ENCODE data around the gene TDRD9. TPM values are rescaled to one million over a fixed set of nuclear protein-coding genes. Genes with fewer than 3 reads are reported as not detected.

TDRD9 gene
- total RNA-seq, 6 experiments from 2014 or later: 0.31 to 0.86 (median 0.43) TPM; not detected in 1

GRCh38 chr14:103889313-103890051 is 38.8 kb upstream of the TDRD9 start:
- H3K9me3 ChIP-seq: no peaks in the 10 kb centered on the region
- ATAC-seq (peak; percentile 36 to 69 (median 56)), DNase-seq (peak; percentile 81 to 83 (median 83))
- H3K27ac ChIP-seq: peak overlapping the region; percentile 49 to 72 (median 54)
- intact Hi-C loops (cut with DNase I): no loop called here
- H3K36me3 ChIP-seq: no peaks in the 10 kb centered on the region
- peaks cover 4 to 59% (median 34%) of the 10 kb centered on the region in 4 donors for H3K4me1 ChIP-seq
- no peak overlapping the region for H3K4me3 ChIP-seq
- TF ChIP-seq POLR2A (IDR thresholded peaks at IDR 0.05): no peak
- TF ChIP-seq CTCF (IDR thresholded peaks at IDR 0.05): no peak
- no peaks in the 10 kb centered on the region for H3K27me3 ChIP-seq
- WGBS (ENCODE audit: insufficient coverage, low coverage, low lambda C conversion rate, missing lambda C conversion rate): 17% methylated on average over 10 of the region's 31 CpGs

- TF ChIP-seq CTCF (IDR thresholded peaks at IDR 0.05) (no peak), POLR2A (IDR thresholded peaks at IDR 0.05) (no peak)
- no peaks in the 10 kb centered on the region for H3K27me3 ChIP-seq
- no peak for ATAC-seq
- no peak for DNase-seq
- intact Hi-C loops (cut with DNase I): no loop called here
- WGBS (ENCODE audit: insufficient coverage, low coverage, low lambda C conversion rate, missing lambda C conversion rate): no CpG with 5 or more reads among the region's 10 CpGs
- H3K4me3 ChIP-seq: no peak overlapping the region
- peaks cover 4 to 65% (median 37%) of the 10 kb centered on the region in 4 donors for H3K4me1 ChIP-seq
- H3K9me3 ChIP-seq: no peaks in the 10 kb centered on the region
- H3K36me3 ChIP-seq: no peaks in the 10 kb centered on the region
- H3K27ac ChIP-seq: peak overlapping the region; percentile 16 to 72 (median 49)
These were observed 38.2 kb upstream of the TDRD9 start for GRCh38 chr14:103890052-103890371.

- Histone ChIP-seq H3K4me3 (peak overlapping the region in 1 of 3 donors; percentile 9), H3K27me3 (no peaks in the 10 kb centered on the region), H3K4me1 (peaks cover 4 to 62% (median 35%) of the 10 kb centered on the region in 4 donors), H3K36me3 (no peaks in the 10 kb centered on the region), H3K9me3 (no peaks in the 10 kb centered on the region), H3K27ac (peak overlapping the region; percentile 37 to 72 (median 49))
- DNase-seq: peak; percentile 84 to 97 (median 95)
- ATAC-seq: peak; percentile 42 to 71 (median 70)
- 31% methylated on average over 8 of the region's 18 CpGs for WGBS (ENCODE audit: insufficient coverage, low coverage, low lambda C conversion rate, missing lambda C conversion rate)
- TF ChIP-seq POLR2A (IDR thresholded peaks at IDR 0.05) (no peak), CTCF (IDR thresholded peaks at IDR 0.05) (no peak)
- intact Hi-C loops (cut with DNase I): no loop called here
These were observed 37.2 kb upstream of the TDRD9 start for GRCh38 chr14:103890821-103891666.

GRCh38 chr14:103891667-103892215 is 36.5 kb upstream of the TDRD9 start:
- DNase-seq: no peak

More at GRCh38 chr14:103891667-103892215, 36.5 kb upstream of the TDRD9 start:
- Histone ChIP-seq H3K4me3 (no peak overlapping the region), H3K9me3 (no peaks in the 10 kb centered on the region), H3K27me3 (no peaks in the 10 kb centered on the region), H3K4me1 (peaks cover 4 to 61% (median 33%) of the 10 kb centered on the region in 4 donors), H3K27ac (peak overlapping the region; percentile 14 to 72 (median 37)), H3K36me3 (no peaks in the 10 kb centered on the region)
- intact Hi-C loops (cut with DNase I): no loop called here
- TF ChIP-seq POLR2A (IDR thresholded peaks at IDR 0.05) (no peak), CTCF (IDR thresholded peaks at IDR 0.05) (no peak)
- 58% methylated on average over 12 of the region's 15 CpGs for WGBS (ENCODE audit: insufficient coverage, low coverage, low lambda C conversion rate, missing lambda C conversion rate)
- ATAC-seq: no peak
